H9 (cell line): Measurements from ENCODE around the gene LKAAEAR1. TPM values are rescaled to one million over a fixed set of nuclear protein-coding genes. Genes with fewer than 3 reads are reported as not detected.

Experiments used
- DNase-seq: peaks from one replicate; pipeline ENCODE4 v3.0.0-alpha.2; 2017
- H2AFZ ChIP-seq: one replicate; pipeline ENCODE4 v1.6.1; 2013; ENCODE audit warnings: mild to moderate bottlenecking, low read length, control low read depth, moderate library complexity
- H2AK5ac ChIP-seq: 2 replicates; pipeline ENCODE4 v1.6.1; 2013; ENCODE audit warnings: low read length, control low read depth, mixed read lengths; ENCODE audit not compliant: insufficient read length
- H2BK120ac ChIP-seq: one replicate; pipeline ENCODE4 v1.6.1; 2013; ENCODE audit warnings: low read depth, mild to moderate bottlenecking, low read length, control low read depth, inconsistent platforms; ENCODE audit not compliant: poor library complexity, severe bottlenecking
- H2BK12ac ChIP-seq: 2 replicates; pipeline ENCODE4 v1.6.1; 2013; ENCODE audit warnings: low read length, control low read depth, mixed read lengths, low read depth; ENCODE audit not compliant: insufficient read length
- H2BK15ac ChIP-seq: 2 replicates; pipeline ENCODE4 v1.6.1; 2013; ENCODE audit warnings: low read depth, low read length, control low read depth
- H2BK20ac ChIP-seq: one replicate; pipeline ENCODE4 v1.6.1; 2013; ENCODE audit warnings: low read depth, mild to moderate bottlenecking, low read length, control low read depth, inconsistent platforms; ENCODE audit not compliant: poor library complexity, severe bottlenecking
- H2BK5ac ChIP-seq: 2 replicates; pipeline ENCODE4 v1.6.1; 2013; ENCODE audit warnings: low read length, control low read depth, mixed read lengths; ENCODE audit not compliant: insufficient read length
- H3K14ac ChIP-seq: 2 replicates; pipeline ENCODE4 v1.6.1; 2013; ENCODE audit warnings: low read length, control low read depth; ENCODE audit not compliant: insufficient read depth
- H3K18ac ChIP-seq: 2 replicates; pipeline ENCODE4 v1.6.1; 2013; ENCODE audit warnings: low read depth, mild to moderate bottlenecking, mixed read lengths, low read length, control low read depth; ENCODE audit not compliant: insufficient read length
- H3K23ac ChIP-seq: 2 replicates; pipeline ENCODE4 v1.6.1; 2013; ENCODE audit warnings: low read length, control low read depth, mixed read lengths, low read depth; ENCODE audit not compliant: insufficient read length
- H3K23me2 ChIP-seq: 2 replicates; pipeline ENCODE4 v1.6.1; 2013; ENCODE audit warnings: low read depth, mild to moderate bottlenecking, mixed read lengths, low read length, control low read depth; ENCODE audit not compliant: insufficient read length, poor library complexity, severe bottlenecking
- H3K27ac ChIP-seq: 2 replicates; pipeline ENCODE4 v1.5.1; 2013; ENCODE audit warnings: low read length, control low read depth, mixed read lengths, low read depth; ENCODE audit not compliant: insufficient read length
- H3K27me3 ChIP-seq: 2 replicates; pipeline ENCODE4 v1.6.1; 2013; ENCODE audit warnings: low read length, control low read depth, inconsistent platforms; ENCODE audit not compliant: insufficient read depth
- H3K4ac ChIP-seq: 2 replicates; pipeline ENCODE4 v1.6.1; 2013; ENCODE audit warnings: low read depth, mild to moderate bottlenecking, control low read depth, inconsistent platforms, low read length, moderate library complexity
- H3K4me1 ChIP-seq: 2 replicates; pipeline ENCODE4 v1.6.1; 2013; ENCODE audit warnings: low read length, control low read depth, inconsistent platforms; ENCODE audit not compliant: insufficient read depth
- H3K4me2 ChIP-seq: 2 replicates; pipeline ENCODE4 v1.6.1; 2013; ENCODE audit warnings: low read length, control low read depth, mixed read lengths; ENCODE audit not compliant: insufficient read length, insufficient read depth
- H3K56ac ChIP-seq: 2 replicates; pipeline ENCODE4 v1.6.1; 2013; ENCODE audit warnings: low read depth, mild to moderate bottlenecking, mixed read lengths, low read length, control low read depth; ENCODE audit not compliant: insufficient read length
- H3K79me1 ChIP-seq: 2 replicates; pipeline ENCODE4 v1.6.1; 2013; ENCODE audit warnings: low read depth, mild to moderate bottlenecking, moderate library complexity, low read length, control low read depth, inconsistent platforms; ENCODE audit not compliant: insufficient read depth, poor library complexity, severe bottlenecking
- H3K79me2 ChIP-seq: 2 replicates; pipeline ENCODE4 v1.6.1; 2013; ENCODE audit warnings: low read length, control low read depth, inconsistent platforms; ENCODE audit not compliant: insufficient read depth
- H3K9ac ChIP-seq: 2 replicates; pipeline ENCODE4 v1.6.1; 2013; ENCODE audit warnings: low read length, control low read depth, mixed read lengths; ENCODE audit not compliant: insufficient read length; ENCODE audit errors: extremely low read depth
- H3K9me3 ChIP-seq: one replicate; pipeline ENCODE4 v1.6.1; 2013; ENCODE audit warnings: low read depth, low read length, inconsistent platforms; ENCODE audit not compliant: control insufficient read depth
- H3T11ph ChIP-seq: one replicate; pipeline ENCODE4 v1.6.1; 2013; ENCODE audit warnings: mild to moderate bottlenecking, low read length, control low read depth, inconsistent platforms
- H4K20me1 ChIP-seq: one replicate; pipeline ENCODE4 v1.6.1; 2013; ENCODE audit not compliant: control insufficient read depth, insufficient read length, insufficient read depth
- H4K5ac ChIP-seq: 2 replicates; pipeline ENCODE4 v1.6.1; 2013; ENCODE audit warnings: low read depth, mild to moderate bottlenecking, mixed read lengths, low read length, control low read depth; ENCODE audit not compliant: insufficient read length
- H4K8ac ChIP-seq: replicated peaks from 2 replicates; pipeline ENCODE4 v1.6.1; 2013; ENCODE audit warnings: low read length, control low read depth, mixed read lengths, low read depth; ENCODE audit not compliant: insufficient read length
- H4K91ac ChIP-seq: 2 replicates; pipeline ENCODE4 v1.6.1; 2013; ENCODE audit warnings: low read depth, mild to moderate bottlenecking, moderate library complexity, mixed read lengths, low read length, control low read depth; ENCODE audit not compliant: insufficient read length
- H3K27ac Mint-ChIP-seq, 3 experiments: 2 replicates in 2 of 3; 3 replicates in 1 of 3; pipeline ENCODE4 v1.8.0; 2020 to 2021; ENCODE audit warnings: mixed read lengths in 3 of 3, mild to moderate bottlenecking in 1 of 3, moderate library complexity in 1 of 3
- H3K27me3 Mint-ChIP-seq: 2 replicates; pipeline ENCODE4 v1.8.0; 2021; ENCODE audit warnings: low read depth, mild to moderate bottlenecking, moderate library complexity, mixed read lengths
- H3K36me3 Mint-ChIP-seq, 3 experiments: 2 replicates in 2 of 3; 3 replicates in 1 of 3; pipeline ENCODE4 v1.8.0; 2020 to 2021; ENCODE audit warnings: low read depth in 3 of 3, mixed read lengths in 3 of 3; ENCODE audit not compliant: insufficient read depth in 1 of 3
- H3K4me1 Mint-ChIP-seq, 2 experiments: 2 replicates each; pipeline ENCODE4 v1.8.0; 2020; ENCODE audit warnings: mixed read lengths in 2 of 2
- H3K4me3 Mint-ChIP-seq, 2 experiments: 2 replicates in 1 of 2; 3 replicates in 1 of 2; pipeline ENCODE4 v1.8.0; 2020 to 2021; ENCODE audit warnings: mild to moderate bottlenecking in 2 of 2, mixed read lengths in 2 of 2, moderate library complexity in 1 of 2
- H3K9me3 Mint-ChIP-seq, 2 experiments: 2 replicates in 1 of 2; 3 replicates in 1 of 2; pipeline ENCODE4 v1.8.0; 2020; ENCODE audit warnings: mild to moderate bottlenecking in 2 of 2, mixed read lengths in 2 of 2, moderate library complexity in 1 of 2
- WGBS: extraction: QIAGEN DNeasy Blood & Tissue Kit; methylation state at CpG from one replicate; pipeline ENCODE4 v1.1.7; 2013; ENCODE audit warnings: missing lambda C conversion rate, low lambda C conversion rate, mixed read lengths; ENCODE audit not compliant: insufficient read length; ENCODE audit errors: extremely low coverage; 5-methylcytosine and 5-hydroxymethylcytosine counted together
- total RNA-seq: library from RNA; stranded (reverse); gene quantifications from 2 replicates; pipeline ENCODE4 v1.2.1, GENCODE V29; 2021
- TF ChIP-seq, protein P1 (sequence below): fragments of 200-600 bp; sonication (generic); conservative IDR thresholded peaks from 3 replicates; pipeline ENCODE4 v1.8.0; 2021; ENCODE audit warnings: antibody characterized with exemption, mild to moderate bottlenecking

Gene LKAAEAR1
- total RNA-seq, 1 experiment from 2014 or later: 0.39 TPM

DNA sequence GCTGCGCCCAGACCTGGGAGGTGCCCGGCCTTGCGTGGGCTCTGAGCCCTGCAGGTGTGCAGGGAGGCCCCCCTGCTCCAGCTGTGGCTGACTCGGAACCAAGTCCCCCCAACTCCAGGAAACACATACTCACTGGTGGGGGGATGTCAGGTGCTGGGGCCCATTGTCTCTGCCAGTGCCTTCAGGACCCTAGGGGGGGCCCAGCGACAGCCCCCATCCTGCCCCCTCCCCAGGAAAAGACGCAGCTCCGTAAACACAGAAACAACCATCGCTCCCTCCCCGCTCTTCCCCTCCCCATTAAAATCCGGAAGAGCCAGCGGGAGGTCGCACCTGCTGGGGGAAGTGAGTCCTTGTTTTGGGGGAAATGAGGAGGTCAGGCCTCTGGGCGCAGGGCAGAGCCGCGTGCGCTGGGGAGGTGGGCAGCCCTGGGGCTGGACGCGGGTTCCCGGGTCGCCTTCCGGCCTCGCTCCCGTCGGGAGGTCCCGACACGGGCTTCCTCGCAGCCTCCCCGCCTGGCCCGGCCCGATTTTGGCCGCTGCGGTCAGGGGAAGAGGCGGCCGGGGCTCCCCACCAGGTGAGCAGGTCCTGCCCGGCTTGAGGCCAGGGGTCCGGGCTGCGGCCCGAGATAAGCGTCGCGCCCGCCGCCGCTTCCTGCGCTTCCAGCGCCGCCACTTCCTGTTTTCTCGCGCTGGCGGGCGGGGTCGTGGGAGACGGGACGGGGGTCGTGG, 42.0 kb downstream of the LKAAEAR1 start:
- Histone ChIP-seq H3K4me2 (peak overlapping the region; percentile 65), H2BK20ac (no peak overlapping the region), H3K4ac (no peak overlapping the region), H3K14ac (peak overlapping the region; percentile 51; the same call in 1 of the 2 replicates), H3K79me1 (no peaks in the 10 kb centered on the region), H3K27me3 (peaks cover 26% of the 10 kb centered on the region; the same call in 1 of the 2 replicates), H3K18ac (no peak overlapping the region), H4K5ac (no peak overlapping the region), H4K91ac (no peak overlapping the region), H2BK12ac (no peak overlapping the region), H3K23ac (no peak overlapping the region), H4K8ac (no peak overlapping the region), H3K27ac (no peak overlapping the region), H2AK5ac (no peak overlapping the region), H3K23me2 (peaks cover 14% of the 10 kb centered on the region), H2BK5ac (no peak overlapping the region), H2AFZ (no peak overlapping the region), H3K9ac (no peak overlapping the region), H3K4me1 (peaks cover 5% of the 10 kb centered on the region; the same call in 1 of the 2 replicates), H2BK120ac (no peak overlapping the region), H4K20me1 (no peaks in the 10 kb centered on the region), H2BK15ac (no peak overlapping the region), H3K56ac (no peak overlapping the region), H3K79me2 (no peaks in the 10 kb centered on the region), H3K9me3 (no peaks in the 10 kb centered on the region), H3T11ph (no peak overlapping the region)
- DNase-seq: no peak
- TF ChIP-seq, protein P1, sequence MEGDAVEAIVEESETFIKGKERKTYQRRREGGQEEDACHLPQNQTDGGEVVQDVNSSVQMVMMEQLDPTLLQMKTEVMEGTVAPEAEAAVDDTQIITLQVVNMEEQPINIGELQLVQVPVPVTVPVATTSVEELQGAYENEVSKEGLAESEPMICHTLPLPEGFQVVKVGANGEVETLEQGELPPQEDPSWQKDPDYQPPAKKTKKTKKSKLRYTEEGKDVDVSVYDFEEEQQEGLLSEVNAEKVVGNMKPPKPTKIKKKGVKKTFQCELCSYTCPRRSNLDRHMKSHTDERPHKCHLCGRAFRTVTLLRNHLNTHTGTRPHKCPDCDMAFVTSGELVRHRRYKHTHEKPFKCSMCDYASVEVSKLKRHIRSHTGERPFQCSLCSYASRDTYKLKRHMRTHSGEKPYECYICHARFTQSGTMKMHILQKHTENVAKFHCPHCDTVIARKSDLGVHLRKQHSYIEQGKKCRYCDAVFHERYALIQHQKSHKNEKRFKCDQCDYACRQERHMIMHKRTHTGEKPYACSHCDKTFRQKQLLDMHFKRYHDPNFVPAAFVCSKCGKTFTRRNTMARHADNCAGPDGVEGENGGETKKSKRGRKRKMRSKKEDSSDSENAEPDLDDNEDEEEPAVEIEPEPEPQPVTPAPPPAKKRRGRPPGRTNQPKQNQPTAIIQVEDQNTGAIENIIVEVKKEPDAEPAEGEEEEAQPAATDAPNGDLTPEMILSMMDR: no peak
- Mint-ChIP-seq H3K9me3 (peaks cover 2 to 3% of the 10 kb centered on the region in 2 experiments; a peak in 2 of 5 replicates), H3K4me1 (peaks cover 18 to 26% of the 10 kb centered on the region in 2 experiments), H3K36me3 (peaks cover 0 to 2% (median 0%) of the 10 kb centered on the region in 3 experiments; a peak in 3 of 7 replicates), H3K4me3 (peak overlapping the region; percentile 48 to 75), H3K27me3 (peaks cover 82% of the 10 kb centered on the region), H3K27ac (no peak overlapping the region)
- no CpG with 5 or more reads among the region's 55 CpGs for WGBS
